H9 (cell line): ENCODE results near the gene KLHL3. TPM values are rescaled to one million over a fixed set of nuclear protein-coding genes. Genes with fewer than 3 reads are reported as not detected.
A peak's percentile ranks its signal among the peaks of the same experiment; 100 is the strongest.

Source experiments
- DNase-seq: peaks from one replicate; pipeline ENCODE4 v3.0.0-alpha.2; 2017
- H2AFZ ChIP-seq: one replicate; pipeline ENCODE4 v1.6.1; 2013; ENCODE audit warnings: mild to moderate bottlenecking, low read length, control low read depth, moderate library complexity
- H2AK5ac ChIP-seq: 2 replicates; pipeline ENCODE4 v1.6.1; 2013; ENCODE audit warnings: low read length, control low read depth, mixed read lengths; ENCODE audit not compliant: insufficient read length
- H2BK120ac ChIP-seq: one replicate; pipeline ENCODE4 v1.6.1; 2013; ENCODE audit warnings: low read depth, mild to moderate bottlenecking, low read length, control low read depth, inconsistent platforms; ENCODE audit not compliant: poor library complexity, severe bottlenecking
- H2BK12ac ChIP-seq: 2 replicates; pipeline ENCODE4 v1.6.1; 2013; ENCODE audit warnings: low read length, control low read depth, mixed read lengths, low read depth; ENCODE audit not compliant: insufficient read length
- H2BK15ac ChIP-seq: 2 replicates; pipeline ENCODE4 v1.6.1; 2013; ENCODE audit warnings: low read depth, low read length, control low read depth
- H2BK20ac ChIP-seq: one replicate; pipeline ENCODE4 v1.6.1; 2013; ENCODE audit warnings: low read depth, mild to moderate bottlenecking, low read length, control low read depth, inconsistent platforms; ENCODE audit not compliant: poor library complexity, severe bottlenecking
- H2BK5ac ChIP-seq: 2 replicates; pipeline ENCODE4 v1.6.1; 2013; ENCODE audit warnings: low read length, control low read depth, mixed read lengths; ENCODE audit not compliant: insufficient read length
- H3K14ac ChIP-seq: 2 replicates; pipeline ENCODE4 v1.6.1; 2013; ENCODE audit warnings: low read length, control low read depth; ENCODE audit not compliant: insufficient read depth
- H3K18ac ChIP-seq: 2 replicates; pipeline ENCODE4 v1.6.1; 2013; ENCODE audit warnings: low read depth, mild to moderate bottlenecking, mixed read lengths, low read length, control low read depth; ENCODE audit not compliant: insufficient read length
- H3K23ac ChIP-seq: 2 replicates; pipeline ENCODE4 v1.6.1; 2013; ENCODE audit warnings: low read length, control low read depth, mixed read lengths, low read depth; ENCODE audit not compliant: insufficient read length
- H3K23me2 ChIP-seq: 2 replicates; pipeline ENCODE4 v1.6.1; 2013; ENCODE audit warnings: low read depth, mild to moderate bottlenecking, mixed read lengths, low read length, control low read depth; ENCODE audit not compliant: insufficient read length, poor library complexity, severe bottlenecking
- H3K27ac ChIP-seq: 2 replicates; pipeline ENCODE4 v1.5.1; 2013; ENCODE audit warnings: low read length, control low read depth, mixed read lengths, low read depth; ENCODE audit not compliant: insufficient read length
- H3K27me3 ChIP-seq: 2 replicates; pipeline ENCODE4 v1.6.1; 2013; ENCODE audit warnings: low read length, control low read depth, inconsistent platforms; ENCODE audit not compliant: insufficient read depth
- H3K4ac ChIP-seq: 2 replicates; pipeline ENCODE4 v1.6.1; 2013; ENCODE audit warnings: low read depth, mild to moderate bottlenecking, control low read depth, inconsistent platforms, low read length, moderate library complexity
- H3K4me1 ChIP-seq: 2 replicates; pipeline ENCODE4 v1.6.1; 2013; ENCODE audit warnings: low read length, control low read depth, inconsistent platforms; ENCODE audit not compliant: insufficient read depth
- H3K4me2 ChIP-seq: 2 replicates; pipeline ENCODE4 v1.6.1; 2013; ENCODE audit warnings: low read length, control low read depth, mixed read lengths; ENCODE audit not compliant: insufficient read length, insufficient read depth
- H3K56ac ChIP-seq: 2 replicates; pipeline ENCODE4 v1.6.1; 2013; ENCODE audit warnings: low read depth, mild to moderate bottlenecking, mixed read lengths, low read length, control low read depth; ENCODE audit not compliant: insufficient read length
- H3K79me1 ChIP-seq: 2 replicates; pipeline ENCODE4 v1.6.1; 2013; ENCODE audit warnings: low read depth, mild to moderate bottlenecking, moderate library complexity, low read length, control low read depth, inconsistent platforms; ENCODE audit not compliant: insufficient read depth, poor library complexity, severe bottlenecking
- H3K79me2 ChIP-seq: 2 replicates; pipeline ENCODE4 v1.6.1; 2013; ENCODE audit warnings: low read length, control low read depth, inconsistent platforms; ENCODE audit not compliant: insufficient read depth
- H3K9ac ChIP-seq: 2 replicates; pipeline ENCODE4 v1.6.1; 2013; ENCODE audit warnings: low read length, control low read depth, mixed read lengths; ENCODE audit not compliant: insufficient read length; ENCODE audit errors: extremely low read depth
- H3K9me3 ChIP-seq: one replicate; pipeline ENCODE4 v1.6.1; 2013; ENCODE audit warnings: low read depth, low read length, inconsistent platforms; ENCODE audit not compliant: control insufficient read depth
- H3T11ph ChIP-seq: one replicate; pipeline ENCODE4 v1.6.1; 2013; ENCODE audit warnings: mild to moderate bottlenecking, low read length, control low read depth, inconsistent platforms
- H4K20me1 ChIP-seq: one replicate; pipeline ENCODE4 v1.6.1; 2013; ENCODE audit not compliant: control insufficient read depth, insufficient read length, insufficient read depth
- H4K5ac ChIP-seq: 2 replicates; pipeline ENCODE4 v1.6.1; 2013; ENCODE audit warnings: low read depth, mild to moderate bottlenecking, mixed read lengths, low read length, control low read depth; ENCODE audit not compliant: insufficient read length
- H4K8ac ChIP-seq: replicated peaks from 2 replicates; pipeline ENCODE4 v1.6.1; 2013; ENCODE audit warnings: low read length, control low read depth, mixed read lengths, low read depth; ENCODE audit not compliant: insufficient read length
- H4K91ac ChIP-seq: 2 replicates; pipeline ENCODE4 v1.6.1; 2013; ENCODE audit warnings: low read depth, mild to moderate bottlenecking, moderate library complexity, mixed read lengths, low read length, control low read depth; ENCODE audit not compliant: insufficient read length
- H3K27ac Mint-ChIP-seq, 3 experiments: 2 replicates in 2 of 3; 3 replicates in 1 of 3; pipeline ENCODE4 v1.8.0; 2020 to 2021; ENCODE audit warnings: mixed read lengths in 3 of 3, mild to moderate bottlenecking in 1 of 3, moderate library complexity in 1 of 3
- H3K27me3 Mint-ChIP-seq: 2 replicates; pipeline ENCODE4 v1.8.0; 2021; ENCODE audit warnings: low read depth, mild to moderate bottlenecking, moderate library complexity, mixed read lengths
- H3K36me3 Mint-ChIP-seq, 3 experiments: 2 replicates in 2 of 3; 3 replicates in 1 of 3; pipeline ENCODE4 v1.8.0; 2020 to 2021; ENCODE audit warnings: low read depth in 3 of 3, mixed read lengths in 3 of 3; ENCODE audit not compliant: insufficient read depth in 1 of 3
- H3K4me1 Mint-ChIP-seq, 2 experiments: 2 replicates each; pipeline ENCODE4 v1.8.0; 2020; ENCODE audit warnings: mixed read lengths in 2 of 2
- H3K4me3 Mint-ChIP-seq, 2 experiments: 2 replicates in 1 of 2; 3 replicates in 1 of 2; pipeline ENCODE4 v1.8.0; 2020 to 2021; ENCODE audit warnings: mild to moderate bottlenecking in 2 of 2, mixed read lengths in 2 of 2, moderate library complexity in 1 of 2
- H3K9me3 Mint-ChIP-seq, 2 experiments: 2 replicates in 1 of 2; 3 replicates in 1 of 2; pipeline ENCODE4 v1.8.0; 2020; ENCODE audit warnings: mild to moderate bottlenecking in 2 of 2, mixed read lengths in 2 of 2, moderate library complexity in 1 of 2
- CTCF ChIP-seq: fragments of 200-600 bp; sonication (generic); conservative IDR thresholded peaks from 3 replicates; pipeline ENCODE4 v1.8.0; 2021; ENCODE audit warnings: antibody characterized with exemption, mild to moderate bottlenecking
- WGBS: extraction: QIAGEN DNeasy Blood & Tissue Kit; methylation state at CpG from one replicate; pipeline ENCODE4 v1.1.7; 2013; ENCODE audit warnings: missing lambda C conversion rate, low lambda C conversion rate, mixed read lengths; ENCODE audit not compliant: insufficient read length; ENCODE audit errors: extremely low coverage; 5-methylcytosine and 5-hydroxymethylcytosine counted together
- total RNA-seq: library from RNA; stranded (reverse); gene quantifications from 2 replicates; pipeline ENCODE4 v1.2.1, GENCODE V29; 2021

Gene KLHL3
- total RNA-seq, 1 experiment from 2014 or later: 12.8 TPM

GRCh38 chr5:137700282-137700680 lies 35.6 kb downstream of the KLHL3 start:
- Histone ChIP-seq H2AK5ac (no peak overlapping the region), H2BK20ac (no peak overlapping the region), H3K9me3 (no peaks in the 10 kb centered on the region), H3K27me3 (no peaks in the 10 kb centered on the region), H3K27ac (no peak overlapping the region), H2AFZ (no peak overlapping the region), H4K20me1 (no peaks in the 10 kb centered on the region), H3T11ph (no peak overlapping the region), H2BK12ac (no peak overlapping the region), H2BK15ac (no peak overlapping the region), H3K18ac (no peak overlapping the region), H3K23me2 (no peaks in the 10 kb centered on the region), H2BK120ac (no peak overlapping the region), H3K14ac (no peak overlapping the region), H3K4me2 (no peak overlapping the region), H3K56ac (no peak overlapping the region), H3K4ac (no peak overlapping the region), H2BK5ac (no peak overlapping the region), H3K23ac (no peak overlapping the region), H4K5ac (no peak overlapping the region), H4K8ac (no peak overlapping the region), H4K91ac (no peak overlapping the region), H3K79me1 (no peaks in the 10 kb centered on the region), H3K79me2 (no peaks in the 10 kb centered on the region), H3K4me1 (no peaks in the 10 kb centered on the region; the same call in 1 of the 2 replicates), H3K9ac (no peak overlapping the region)
- no peaks in the 10 kb centered on the region for H3K27me3 Mint-ChIP-seq
- WGBS: no CpG with 5 or more reads among the region's 3 CpGs
- peaks cover 0 to 17% (median 10%) of the 10 kb centered on the region in 3 experiments; a peak in 4 of 7 replicates for H3K36me3 Mint-ChIP-seq
- TF ChIP-seq CTCF: no peak
- H3K4me3 Mint-ChIP-seq: no peak overlapping the region
- no peak for DNase-seq
- peaks cover 8% of the 10 kb centered on the region in 2 experiments for H3K4me1 Mint-ChIP-seq
- H3K27ac Mint-ChIP-seq: peak overlapping the region in 1 of 3 experiments; percentile 9; a peak in 2 of 7 replicates
- H3K9me3 Mint-ChIP-seq: no peaks in the 10 kb centered on the region
